ENCODE data around the gene RDH16. TPM values are rescaled to one million over a fixed set of nuclear protein-coding genes. Genes with fewer than 3 reads are reported as not detected.

RDH16 gene
- total and polyA plus RNA-seq, 2 donors (not counting 3 experiments of a cell fraction or from before 2014, with no cell fraction given) = 0.08 to 0.29 TPM

- Histone ChIP-seq H3K4me1 (ENCODE audit: control insufficient read depth, extremely low read depth, insufficient read depth, low read length) (no peaks in the 10 kb centered on the region), H4K20me1 (replicated peaks; ENCODE audit: control insufficient read depth, extremely low read depth, insufficient read depth, low read length) (no peaks in the 10 kb centered on the region), H2AFZ (ENCODE audit: low read depth, low read length) (no peak overlapping the region), H3K9me1 (replicated peaks; ENCODE audit: control insufficient read depth, extremely low read depth, insufficient read depth, low read length) (no peaks in the 10 kb centered on the region), H3K36me3 (ENCODE audit: control insufficient read depth in 2 of 2, extremely low read depth in 1 of 2, insufficient read depth in 2 of 2, low read length in 2 of 2) (no peaks in the 10 kb centered on the region), H3K27ac (ENCODE audit: insufficient read depth, low read depth, low read length) (no peak overlapping the region), H3K27me3 (ENCODE audit: control insufficient read depth in 2 of 2, insufficient read depth in 2 of 2, low read length in 2 of 2) (peaks cover 0 to 2% of the 10 kb centered on the region in 2 experiments), H3K9ac (replicated peaks; ENCODE audit: extremely low read depth, insufficient read depth, low read length) (no peak overlapping the region), H3K79me2 (ENCODE audit: control insufficient read depth, insufficient read depth, low read length) (no peaks in the 10 kb centered on the region), H3K4me3 (replicated peaks in 1 of 3; ENCODE audit: insufficient read depth in 1 of 3, low read depth in 1 of 3, low read length in 3 of 3) (no peak overlapping the region), H3K4me2 (ENCODE audit: insufficient read depth, low read length) (no peak overlapping the region), H3K9me3 (replicated peaks; ENCODE audit: control insufficient read depth, insufficient read depth, low read length) (no peaks in the 10 kb centered on the region)
- FAIRE-seq (no peak), DNase-seq (ENCODE audit: low read depth, low spot score) (no peak)
- dilution Hi-C loops (cut with MboI; ENCODE audit: extremely low pct_ligation_motif_present, low sequenced_read_pairs) = no loop called here
- ChIA-PET CTCF (no interaction called here), POLR2A (no interaction called here)
- intact Hi-C loops (cut with micrococcal nuclease) = no loop called here
- TF ChIP-seq JUN (IDR thresholded peaks at IDR 0.05; ENCODE audit: borderline replicate concordance, insufficient read depth, insufficient read length, low read depth) (no peak), POLR2AphosphoS5 (IDR thresholded peaks at IDR 0.05; ENCODE audit: insufficient read depth, low read depth, low read length) (no peak), MYC (IDR thresholded peaks at IDR 0.05; ENCODE audit: low read depth, low read length) (no peak), GATA2 (IDR thresholded peaks at IDR 0.05; ENCODE audit: insufficient read depth, insufficient read length, low read depth, low read length) (no peak), POLR2A (IDR thresholded peaks at IDR 0.05; ENCODE audit: low read depth, low read length) (no peak), FOS (IDR thresholded peaks at IDR 0.05; ENCODE audit: borderline replicate concordance, insufficient read depth, low read length) (no peak)
- BruUV-seq (replicated peaks) = no TSS peak
Observed at GRCh38 chr12:56905852-56906251, 51.6 kb downstream of the RDH16 start.

GRCh38 chr12:56903374-56903773 is 54.0 kb downstream of the RDH16 start:
- DNase-seq (ENCODE audit: low read depth, low spot score) (no peak), FAIRE-seq (no peak)
- no peaks in the 10 kb centered on the region for H3K4me1 ChIP-seq (ENCODE audit: control insufficient read depth, extremely low read depth, insufficient read depth, low read length)
- no TSS peak for BruUV-seq (replicated peaks)
- POLR2A ChIA-PET = no interaction called here
- peaks cover 0 to 2% of the 10 kb centered on the region in 2 experiments for H3K27me3 ChIP-seq (ENCODE audit: control insufficient read depth in 2 of 2, insufficient read depth in 2 of 2, low read length in 2 of 2)
- H4K20me1 ChIP-seq (replicated peaks; ENCODE audit: control insufficient read depth, extremely low read depth, insufficient read depth, low read length) = no peaks in the 10 kb centered on the region
- TF ChIP-seq POLR2A (IDR thresholded peaks at IDR 0.05; ENCODE audit: low read depth, low read length) (no peak), GATA2 (IDR thresholded peaks at IDR 0.05; ENCODE audit: insufficient read depth, insufficient read length, low read depth, low read length) (no peak), JUN (IDR thresholded peaks at IDR 0.05; ENCODE audit: borderline replicate concordance, insufficient read depth, insufficient read length, low read depth) (no peak), MYC (IDR thresholded peaks at IDR 0.05; ENCODE audit: low read depth, low read length) (no peak), EZH2 (IDR thresholded peaks at IDR 0.05; ENCODE audit: borderline replicate concordance, low read depth, low read length, severe bottlenecking) (no peak), POLR2AphosphoS5 (IDR thresholded peaks at IDR 0.05; ENCODE audit: insufficient read depth, low read depth, low read length) (no peak), MAX (IDR thresholded peaks at IDR 0.05; ENCODE audit: insufficient read depth, insufficient read length) (no peak), CTCF (IDR thresholded peaks at IDR 0.05; ENCODE audit: extremely low read depth in 1 of 2, insufficient read depth in 1 of 2, low read depth in 1 of 2, low read length in 2 of 2) (no peak), FOS (IDR thresholded peaks at IDR 0.05; ENCODE audit: borderline replicate concordance, insufficient read depth, low read length) (no peak)
- no peaks in the 10 kb centered on the region for H3K79me2 ChIP-seq (ENCODE audit: control insufficient read depth, insufficient read depth, low read length)
- CTCF ChIA-PET = no interaction called here
- dilution Hi-C loops (cut with MboI; ENCODE audit: extremely low pct_ligation_motif_present, low sequenced_read_pairs) = no loop called here
- H3K9ac ChIP-seq (replicated peaks; ENCODE audit: extremely low read depth, insufficient read depth, low read length) = no peak overlapping the region
- no peak overlapping the region for H3K4me3 ChIP-seq (replicated peaks in 1 of 3; ENCODE audit: insufficient read depth in 1 of 3, low read depth in 1 of 3, low read length in 3 of 3)
- no peaks in the 10 kb centered on the region for H3K9me3 ChIP-seq (replicated peaks; ENCODE audit: control insufficient read depth, insufficient read depth, low read length)
- H3K4me2 ChIP-seq (ENCODE audit: insufficient read depth, low read length) = no peak overlapping the region
- H3K27ac ChIP-seq (ENCODE audit: insufficient read depth, low read depth, low read length) = no peak overlapping the region
- H2AFZ ChIP-seq (ENCODE audit: low read depth, low read length) = no peak overlapping the region
- no peaks in the 10 kb centered on the region for H3K9me1 ChIP-seq (replicated peaks; ENCODE audit: control insufficient read depth, extremely low read depth, insufficient read depth, low read length)
- intact Hi-C loops (cut with micrococcal nuclease) = no loop called here
- H3K36me3 ChIP-seq (ENCODE audit: control insufficient read depth in 2 of 2, extremely low read depth in 1 of 2, insufficient read depth in 2 of 2, low read length in 2 of 2) = no peaks in the 10 kb centered on the region
